Fibroblast of lung (primary cell): ENCODE data around the gene ARHGAP28. TPM values are rescaled to one million over a fixed set of nuclear protein-coding genes. Genes with fewer than 3 reads are reported as not detected.

Experiments
- DNase-seq, 2 donors: peaks; one replicate each; pipeline versions ENCODE4 v3.0.0 to v3.0.0-alpha.2; 2010; ENCODE audit warnings: low read depth in 2 of 2
- H2AFZ ChIP-seq: 2 replicates; pipeline ENCODE4 v1.5.1; 2012; ENCODE audit warnings: low read length, control low read depth, inconsistent platforms
- H3K27ac ChIP-seq: 2 replicates; pipeline ENCODE4 v1.5.1; 2011; ENCODE audit warnings: low read length, control low read depth; ENCODE audit not compliant: insufficient read depth
- H3K27me3 ChIP-seq: 2 replicates; pipeline ENCODE4 v1.5.1; 2011; ENCODE audit warnings: mild to moderate bottlenecking, low read length; ENCODE audit not compliant: control insufficient read depth, insufficient read depth
- H3K36me3 ChIP-seq: 2 replicates; pipeline ENCODE4 v1.5.1; 2011; ENCODE audit warnings: low read length; ENCODE audit not compliant: control insufficient read depth, insufficient read depth
- H3K4me1 ChIP-seq: 2 replicates; pipeline ENCODE4 v1.5.1; 2011; ENCODE audit warnings: low read length; ENCODE audit not compliant: control insufficient read depth, insufficient read depth; ENCODE audit errors: extremely low read depth
- H3K4me2 ChIP-seq: 2 replicates; pipeline ENCODE4 v1.5.1; 2011; ENCODE audit warnings: low read length, control low read depth; ENCODE audit not compliant: insufficient read depth; ENCODE audit errors: extremely low read depth
- H3K4me3 ChIP-seq, 4 experiments: fragments of 200-600 bp in 1 of 4; sonication (generic) in 1 of 4; replicated peaks in 1 of 4; 2 replicates each; pipeline ENCODE4 v1.5.1; 2011 to 2016; ENCODE audit warnings: low read length in 4 of 4, low read depth in 3 of 4, mild to moderate bottlenecking in 3 of 4, control low read depth in 2 of 4, inconsistent platforms in 1 of 4, mixed read lengths in 1 of 4; ENCODE audit not compliant: insufficient read depth in 1 of 4; ENCODE audit errors: control extremely low read depth in 1 of 4
- H3K79me2 ChIP-seq: 2 replicates; pipeline ENCODE4 v1.5.1; 2012; ENCODE audit warnings: mild to moderate bottlenecking, low read length, inconsistent platforms; ENCODE audit not compliant: control insufficient read depth, insufficient read depth
- H3K9ac ChIP-seq: 2 replicates; pipeline ENCODE4 v1.5.1; 2011; ENCODE audit warnings: mild to moderate bottlenecking, low read length, control low read depth; ENCODE audit not compliant: insufficient read depth
- H3K9me3 ChIP-seq: 2 replicates; pipeline ENCODE4 v1.5.1; 2012; ENCODE audit warnings: low read depth, low read length; ENCODE audit not compliant: control insufficient read depth, insufficient read depth
- H4K20me1 ChIP-seq: 2 replicates; pipeline ENCODE4 v1.5.1; 2011; ENCODE audit warnings: low read length; ENCODE audit not compliant: control insufficient read depth, insufficient read depth; ENCODE audit errors: extremely low read depth
- CTCF ChIP-seq, 2 donors: IDR thresholded peaks in 1 of 2; conservative IDR thresholded peaks in 1 of 2; 1 replicate in 1 of 2; 2 replicates in 1 of 2; pipeline ENCODE4 v1.5.1; 2011 to 2012; ENCODE audit warnings: low read length in 2 of 2, control low read depth in 1 of 2, inconsistent platforms in 1 of 2, low read depth in 1 of 2, mild to moderate bottlenecking in 1 of 2
- EZH2 ChIP-seq: IDR thresholded peaks from 2 replicates; pipeline ENCODE4 v1.5.1; 2012; ENCODE audit warnings: low read length, control low read depth, mild to moderate bottlenecking; ENCODE audit errors: missing control alignments
- polyA plus RNA-seq, 2 donors: library from polyadenylated mRNA; depleted of rRNA in 1 of 2; stranded (reverse) in 1 of 2; unstranded in 1 of 2; fragments of >200 nt; gene quantifications; 2 replicates each; pipeline ENCODE4 v1.2.1, GENCODE V29; 2011 to 2012; ENCODE audit warnings: missing spikeins in 1 of 2
- total RNA-seq: library from RNA; depleted of rRNA; stranded (reverse); fragments of >200 nt; gene quantifications from 2 replicates; pipeline ENCODE4 v1.2.1, GENCODE V29; 2014

ARHGAP28 gene
- total and polyA plus RNA-seq, 2 donors (not counting 1 experiment from before 2014, with no cell fraction given) = 3.3 to 35.0 TPM

GRCh38 chr18:6954501-6954900 lies 225.0 kb downstream of the ARHGAP28 start:
- Histone ChIP-seq H3K9ac (no peak overlapping the region), H3K79me2 (no peaks in the 10 kb centered on the region), H3K9me3 (no peaks in the 10 kb centered on the region), H3K4me3 (no peak overlapping the region), H4K20me1 (no peaks in the 10 kb centered on the region), H2AFZ (no peak overlapping the region), H3K4me1 (no peaks in the 10 kb centered on the region), H3K36me3 (no peaks in the 10 kb centered on the region), H3K27me3 (no peaks in the 10 kb centered on the region), H3K27ac (no peak overlapping the region), H3K4me2 (no peak overlapping the region)
- TF ChIP-seq CTCF (conservative IDR thresholded peaks at IDR 0.05 in 1 of 2, IDR thresholded peaks at IDR 0.05 in 1 of 2; ENCODE audit: low read depth in 1 of 2, low read length in 2 of 2) (no peak), EZH2 (no peak)
- no peak for DNase-seq

GRCh38 chr18:6955304-6955703 lies 225.8 kb downstream of the ARHGAP28 start:
- TF ChIP-seq EZH2 (no peak), CTCF (conservative IDR thresholded peaks at IDR 0.05 in 1 of 2, IDR thresholded peaks at IDR 0.05 in 1 of 2; ENCODE audit: low read depth in 1 of 2, low read length in 2 of 2) (no peak)
- Histone ChIP-seq H3K9me3 (no peaks in the 10 kb centered on the region), H3K79me2 (no peaks in the 10 kb centered on the region), H3K27me3 (no peaks in the 10 kb centered on the region), H3K4me1 (no peaks in the 10 kb centered on the region), H2AFZ (no peak overlapping the region), H3K36me3 (no peaks in the 10 kb centered on the region), H3K4me2 (no peak overlapping the region), H4K20me1 (no peaks in the 10 kb centered on the region), H3K27ac (no peak overlapping the region), H3K9ac (no peak overlapping the region), H3K4me3 (no peak overlapping the region)
- no peak for DNase-seq

- H3K4me1 ChIP-seq = no peaks in the 10 kb centered on the region
These were observed 227.0 kb downstream of the ARHGAP28 start for GRCh38 chr18:6956495-6956894.

More at GRCh38 chr18:6956495-6956894, 227.0 kb downstream of the ARHGAP28 start:
- no peak overlapping the region for H2AFZ ChIP-seq
- no peak overlapping the region for H3K27ac ChIP-seq
- no peaks in the 10 kb centered on the region for H3K9me3 ChIP-seq
- no peaks in the 10 kb centered on the region for H4K20me1 ChIP-seq
- TF ChIP-seq CTCF (conservative IDR thresholded peaks at IDR 0.05 in 1 of 2, IDR thresholded peaks at IDR 0.05 in 1 of 2; ENCODE audit: low read depth in 1 of 2, low read length in 2 of 2) (no peak), EZH2 (no peak)
- H3K4me3 ChIP-seq = no peak overlapping the region
- H3K4me2 ChIP-seq = no peak overlapping the region
- H3K79me2 ChIP-seq = no peaks in the 10 kb centered on the region
- H3K36me3 ChIP-seq = no peaks in the 10 kb centered on the region
- no peaks in the 10 kb centered on the region for H3K27me3 ChIP-seq
- no peak for DNase-seq
- no peak overlapping the region for H3K9ac ChIP-seq
